A549 (cell line): ENCODE results near the gene SERPINE1. TPM values are rescaled to one million over a fixed set of nuclear protein-coding genes. Genes with fewer than 3 reads are reported as not detected.

ENCODE experiments used
- ATAC-seq, 2 experiments: fragments of 200-7000 bp in 1 of 2; fragments of >200 bp in 1 of 2; cut with Nextera tagmentation in 1 of 2; cut with Tn5 transposase in 1 of 2; 3 replicates each; pipeline versions ENCODE4 v1.8.0 to v1.9.1; 2018 to 2020; ENCODE audit warnings: mild to moderate bottlenecking in 1 of 2, moderate library complexity in 1 of 2
- CTCF ChIA-PET: fragments of 300-600 bp; sonication (Branson Sonifier 250); formaldehyde crosslinking; extraction: SDS; loops from one replicate; lab custom pipeline; 2021; ENCODE audit warnings: antibody characterized with exemption, inconsistent platforms; lab: Yijun Ruan, JAX
- POLR2A ChIA-PET: fragments of 350-600 bp; formaldehyde crosslinking; extraction: SDS; loops from one replicate; lab custom pipeline; 2021; ENCODE audit warnings: antibody characterized with exemption, inconsistent platforms; lab: Yijun Ruan, JAX
- DNase-seq, 2 experiments: peaks; one replicate each; pipeline versions ENCODE4 v3.0.0 to v3.0.0-alpha.2; 2011 to 2016; ENCODE audit warnings: low read depth in 1 of 2, low spot score in 1 of 2
- FAIRE-seq: peaks from 2 replicates; lab custom pipeline; 2011; peaks lifted over from hg19 to GRCh38; lab: Jason Lieb, UNC
- H3K27ac ChIP-seq, 2 experiments: fragments of >200 bp; sonication (Bioruptor Twin); formaldehyde crosslinking; 3 replicates each; pipeline ENCODE4 v1.5.1; 2016 to 2017
- H3K4me1 ChIP-seq: fragments of >200 bp; sonication (Bioruptor Twin); formaldehyde crosslinking; 3 replicates; pipeline ENCODE4 v1.6.1; 2016
- H3K4me2 ChIP-seq: fragments of >200 bp; sonication (Bioruptor Twin); formaldehyde crosslinking; 3 replicates; pipeline ENCODE4 v1.6.1; 2016
- H3K4me3 ChIP-seq: fragments of >200 bp; sonication (Bioruptor Twin); formaldehyde crosslinking; 3 replicates; pipeline ENCODE4 v1.5.1; 2016
- H3K9me3 ChIP-seq: fragments of >200 bp; sonication (Bioruptor Twin); formaldehyde crosslinking; 3 replicates; pipeline ENCODE4 v1.6.1; 2016
- ATOH8 ChIP-seq: fragments of 250-450 bp; sonication (Bioruptor Pico); IDR thresholded peaks from 2 replicates; pipeline ENCODE4 v1.5.0; 2020; ENCODE audit warnings: low read depth, mild to moderate bottlenecking, moderate library complexity
- BHLHE40 ChIP-seq: IDR thresholded peaks from 2 replicates; pipeline ENCODE4 v1.6.1; 2012; ENCODE audit warnings: low read depth, low read length, inconsistent platforms
- CBX2 ChIP-seq: fragments of 200-600 bp; sonication (generic); IDR thresholded peaks from 2 replicates; pipeline ENCODE4 v1.6.1; 2016; ENCODE audit warnings: low read depth, mild to moderate bottlenecking, borderline replicate concordance
- CBX8 ChIP-seq: fragments of 200-600 bp; sonication (generic); IDR thresholded peaks from 2 replicates; pipeline ENCODE4 v1.6.1; 2016
- CEBPB ChIP-seq, 2 experiments: fragments of >200 bp in 1 of 2; sonication (Bioruptor Twin) in 1 of 2; formaldehyde crosslinking in 1 of 2; IDR thresholded peaks; 2 replicates each; pipeline ENCODE4 v1.6.1; 2012 to 2016
- CHD4 ChIP-seq: fragments of 200-600 bp; sonication (generic); IDR thresholded peaks from 2 replicates; pipeline ENCODE4 v1.6.1; 2016; ENCODE audit warnings: antibody characterized with exemption, mild to moderate bottlenecking, borderline replicate concordance
- ELK1 ChIP-seq: fragments of 150-350 bp; IDR thresholded peaks from 2 replicates; pipeline ENCODE4 v1.6.1; 2014; ENCODE audit warnings: low read depth, mild to moderate bottlenecking, low read length
- EP300 ChIP-seq, 2 experiments: fragments of >200 bp; sonication (Bioruptor Twin); formaldehyde crosslinking; IDR thresholded peaks; 2 replicates in 1 of 2; 3 replicates in 1 of 2; pipeline ENCODE4 v1.6.1; 2016 to 2017
- ESRRA ChIP-seq: fragments of 150-350 bp; IDR thresholded peaks from 2 replicates; pipeline ENCODE4 v1.6.1; 2014; ENCODE audit warnings: mild to moderate bottlenecking, low read length, borderline replicate concordance
- FOXS1 ChIP-seq: fragments of 250-450 bp; sonication (Bioruptor Pico); IDR thresholded peaks from 2 replicates; pipeline ENCODE4 v1.5.0; 2020; ENCODE audit warnings: mild to moderate bottlenecking, moderate library complexity
- GATA3 ChIP-seq: IDR thresholded peaks from 2 replicates; pipeline ENCODE4 v1.6.1; 2012; ENCODE audit warnings: borderline replicate concordance
- HES2 ChIP-seq: fragments of >200 bp; sonication (Bioruptor Twin); formaldehyde crosslinking; IDR thresholded peaks from 2 replicates; pipeline ENCODE4 v1.6.1; 2016
- HEYL ChIP-seq: fragments of 250-450 bp; sonication (Bioruptor Pico); IDR thresholded peaks from 2 replicates; pipeline ENCODE4 v1.8.0; 2021; ENCODE audit warnings: mild to moderate bottlenecking, moderate library complexity
- HOXB5 ChIP-seq: fragments of 250-450 bp; sonication (Bioruptor Pico); IDR thresholded peaks from 2 replicates; pipeline ENCODE4 v1.5.0; 2020; ENCODE audit warnings: mild to moderate bottlenecking, moderate library complexity
- JUN ChIP-seq, 2 experiments: fragments of >200 bp; sonication (Bioruptor Twin); formaldehyde crosslinking; IDR thresholded peaks; 2 replicates in 1 of 2; 3 replicates in 1 of 2; pipeline ENCODE4 v1.6.1; 2016 to 2017
- JUNB ChIP-seq: fragments of >200 bp; sonication (Bioruptor Twin); formaldehyde crosslinking; IDR thresholded peaks from 2 replicates; pipeline ENCODE4 v1.6.1; 2016
- MAFK ChIP-seq: fragments of 450-650 bp; IDR thresholded peaks from 2 replicates; pipeline ENCODE4 v1.6.1; 2014; ENCODE audit not compliant: partially characterized antibody
- MAX ChIP-seq: IDR thresholded peaks from 2 replicates; pipeline ENCODE4 v1.6.1; 2012
- MAZ ChIP-seq: fragments of 150-350 bp; IDR thresholded peaks from 2 replicates; pipeline ENCODE4 v1.6.1; 2014; ENCODE audit warnings: antibody characterized with exemption, low read depth, low read length, borderline replicate concordance
- NR3C1 ChIP-seq: fragments of >200 bp; sonication (Bioruptor Twin); formaldehyde crosslinking; IDR thresholded peaks from 3 replicates; pipeline ENCODE4 v1.6.1; 2017
- PHF8 ChIP-seq: fragments of 200-600 bp; sonication (generic); IDR thresholded peaks from 2 replicates; pipeline ENCODE4 v1.6.1; 2016; ENCODE audit warnings: low read depth, mild to moderate bottlenecking, antibody characterized with exemption, moderate library complexity, borderline replicate concordance
- POLR2AphosphoS2 ChIP-seq: conservative IDR thresholded peaks from 2 replicates; pipeline ENCODE4 v1.6.1; 2012; ENCODE audit warnings: low read length, improper control_type of control experiment, inconsistent platforms
- RAD21 ChIP-seq, 2 experiments: fragments of >200 bp in 1 of 2; sonication (Bioruptor Twin) in 1 of 2; formaldehyde crosslinking in 1 of 2; IDR thresholded peaks in 1 of 2; conservative IDR thresholded peaks in 1 of 2; 2 replicates in 1 of 2; 3 replicates in 1 of 2; pipeline ENCODE4 v1.6.1; 2012 to 2018; ENCODE audit warnings: inconsistent platforms in 1 of 2
- RARB ChIP-seq: fragments of 250-450 bp; sonication (Bioruptor Pico); IDR thresholded peaks from 2 replicates; pipeline ENCODE4 v1.8.0; 2021; ENCODE audit warnings: mild to moderate bottlenecking, moderate library complexity
- RFX5 ChIP-seq: fragments of 450-650 bp; IDR thresholded peaks from 2 replicates; pipeline ENCODE4 v1.7.1; 2014; ENCODE audit warnings: antibody characterized with exemption, mild to moderate bottlenecking, moderate library complexity
- SREBF2 ChIP-seq: fragments of 450-650 bp; IDR thresholded peaks from 2 replicates; pipeline ENCODE4 v1.6.1; 2014; ENCODE audit warnings: mild to moderate bottlenecking, moderate library complexity
- TFCP2L1 ChIP-seq: fragments of 250-450 bp; sonication (Bioruptor Pico); IDR thresholded peaks from 2 replicates; pipeline ENCODE4 v1.5.0; 2021; ENCODE audit warnings: mild to moderate bottlenecking
- USF2 ChIP-seq: fragments of 450-650 bp; IDR thresholded peaks from 2 replicates; pipeline ENCODE4 v1.6.1; 2014; ENCODE audit warnings: antibody characterized with exemption
- ZC3H11A ChIP-seq: fragments of 450-650 bp; IDR thresholded peaks from 2 replicates; pipeline ENCODE4 v1.6.1; 2014; ENCODE audit warnings: antibody characterized with exemption, mild to moderate bottlenecking
- ZFP36 ChIP-seq: fragments of 450-650 bp; IDR thresholded peaks from 2 replicates; pipeline ENCODE4 v1.6.1; 2014; ENCODE audit warnings: borderline replicate concordance; ENCODE audit not compliant: partially characterized antibody
- ZNF302 ChIP-seq: fragments of 250-450 bp; sonication (Bioruptor Pico); IDR thresholded peaks from 2 replicates; pipeline ENCODE4 v1.9.0; 2021; ENCODE audit warnings: inconsistent platforms, mild to moderate bottlenecking, moderate library complexity
- WGBS: methylation state at CpG from one replicate; pipeline ENCODE4 v1.1.6; 2017; ENCODE audit errors: missing lambda C conversion rate; 5-methylcytosine and 5-hydroxymethylcytosine counted together
- polyA plus RNA-seq, 4 experiments: library from polyadenylated mRNA; depleted of rRNA in 3 of 4; stranded (reverse); fragments of >200 nt; fragmentation: RNase III in 1 of 4; extraction: RNeasy Plus Mini Kit Qiagen cat#74134 plus additional on column Dnase treatment in 1 of 4; gene quantifications; 2 replicates in 3 of 4; 3 replicates in 1 of 4; pipeline ENCODE4 v1.2.3, GENCODE V29; 2011 to 2017

SERPINE1 gene
- polyA plus RNA-seq, 2 of the 4 experiments (the other 2 are of a cell fraction): 286 to 355 TPM

DNA sequence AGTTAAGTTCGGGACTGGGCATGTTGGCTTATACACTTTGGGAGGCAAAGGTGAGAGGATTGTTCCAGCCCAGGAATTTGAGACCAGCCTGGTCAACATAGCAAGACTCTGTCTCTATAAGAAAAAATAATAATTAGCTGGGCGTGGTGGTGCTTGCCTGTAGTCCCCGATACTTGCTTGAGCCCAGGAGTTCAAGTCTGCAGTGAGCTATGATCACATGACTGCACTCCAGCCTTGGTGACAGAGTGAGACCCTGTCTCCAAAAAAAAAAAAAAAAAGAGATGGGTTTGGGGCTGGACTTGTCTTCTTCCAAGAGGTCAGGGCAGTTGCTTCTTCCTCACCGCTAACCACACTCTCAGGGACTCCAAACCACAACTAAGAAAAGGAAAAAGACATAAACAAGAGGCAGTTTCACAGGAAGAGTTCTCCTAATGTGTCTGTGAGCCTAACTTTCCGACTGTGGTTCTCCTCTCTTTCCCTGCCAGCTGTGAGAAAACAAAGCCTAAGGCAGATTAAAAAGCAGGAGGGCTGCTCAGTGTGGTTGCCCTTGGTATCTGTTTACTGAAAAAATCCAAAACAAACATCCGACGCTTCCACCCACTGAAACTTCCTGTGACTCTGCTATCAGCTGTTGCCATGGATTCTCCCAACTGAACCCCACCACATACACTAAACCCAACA is 2.4 kb upstream of the SERPINE1 start:
- 27% methylated on average over 7 of the region's 7 CpGs for WGBS
- H3K4me3 ChIP-seq: no peak overlapping the region
- H3K27ac ChIP-seq: peak overlapping the region; percentile 94 to 95
- H3K9me3 ChIP-seq: no peaks in the 10 kb centered on the region; the same call in 2 of the 3 replicates
- ChIA-PET POLR2A (interaction anchor here (0.6 to 0.7 kb wide), 3 partner anchors 16 to 243 kb away, joined by 3 to 5 read pairs (median 3); no protein-coding TSS in a partner anchor), CTCF (interaction anchor here (0.7 to 32.8 kb wide), 7 partner anchors 8 to 79 kb away, joined by 3 to 600 read pairs (median 5); no protein-coding TSS in a partner anchor)
- TF ChIP-seq ELK1 (no peak), RARB (CRISPR knock-in tag) (no peak), TFCP2L1 (CRISPR knock-in tag) (no peak), MAZ (no peak), CBX2 (no peak), ZNF302 (CRISPR knock-in tag) (no peak), CBX8 (no peak), ESRRA (no peak), JUN (IDR thresholded peaks at IDR 0.05) (0 out of 5 replicates have a peak, but pooled peaks of 1 of the 2 experiments have one; percentile 38), PHF8 (no peak), RFX5 (peak; percentile 81), SREBF2 (no peak), USF2 (peak; percentile 35; the same call in 1 of the 2 replicates), ZC3H11A (no peak), MAX (peak; percentile 66), HEYL (CRISPR knock-in tag) (no peak), GATA3 (peak; percentile 59; the same call in 1 of the 2 replicates)
- peaks cover 77% of the 10 kb centered on the region for H3K4me1 ChIP-seq
- H3K4me2 ChIP-seq: peak overlapping the region; percentile 94
- ATAC-seq (peak; percentile 8 to 12; a peak in 3 of 6 replicates), DNase-seq (peak; percentile 76 to 86), FAIRE-seq (no peak)

DNA sequence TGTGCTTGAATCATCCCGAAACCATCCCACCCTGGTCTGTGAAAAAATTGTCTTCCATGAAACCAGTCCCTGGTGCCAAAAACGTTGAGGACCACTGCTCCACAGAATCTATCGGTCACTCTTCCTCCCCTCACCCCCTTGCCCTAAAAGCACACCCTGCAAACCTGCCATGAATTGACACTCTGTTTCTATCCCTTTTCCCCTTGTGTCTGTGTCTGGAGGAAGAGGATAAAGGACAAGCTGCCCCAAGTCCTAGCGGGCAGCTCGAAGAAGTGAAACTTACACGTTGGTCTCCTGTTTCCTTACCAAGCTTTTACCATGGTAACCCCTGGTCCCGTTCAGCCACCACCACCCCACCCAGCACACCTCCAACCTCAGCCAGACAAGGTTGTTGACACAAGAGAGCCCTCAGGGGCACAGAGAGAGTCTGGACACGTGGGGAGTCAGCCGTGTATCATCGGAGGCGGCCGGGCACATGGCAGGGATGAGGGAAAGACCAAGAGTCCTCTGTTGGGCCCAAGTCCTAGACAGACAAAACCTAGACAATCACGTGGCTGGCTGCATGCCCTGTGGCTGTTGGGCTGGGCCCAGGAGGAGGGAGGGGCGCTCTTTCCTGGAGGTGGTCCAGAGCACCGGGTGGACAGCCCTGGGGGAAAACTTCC is 784 bp upstream of the SERPINE1 start:
- DNase-seq (peak; percentile 91 to 96), ATAC-seq (peak; percentile 64 to 69), FAIRE-seq (no peak)
- CTCF ChIA-PET: interaction anchor here (0.8 to 32.8 kb wide), 12 partner anchors 9 to 118 kb away, joined by 3 to 600 read pairs (median 6); no protein-coding TSS in a partner anchor
- peak overlapping the region; percentile 94 to 95 for H3K27ac ChIP-seq
- WGBS: 18% methylated on average over 14 of the region's 15 CpGs
- no peaks in the 10 kb centered on the region; the same call in 2 of the 3 replicates for H3K9me3 ChIP-seq
- peak overlapping the region; percentile 63; the same call in 2 of the 3 replicates for H3K4me3 ChIP-seq
- peaks cover 82% of the 10 kb centered on the region for H3K4me1 ChIP-seq
- H3K4me2 ChIP-seq: peak overlapping the region; percentile 94
- POLR2A ChIA-PET: interaction anchor here (0.6 to 3.5 kb wide), 20 partner anchors 8 to 251 kb away, joined by 3 to 51 read pairs (median 4); partner anchors contain the start of genes SRRT, TRIM56, UFSP1 and VGF
- TF ChIP-seq ZFP36: no peak
- peak; percentile 93 for TF ChIP-seq USF2
- TF ChIP-seq ESRRA: no peak
- no peak for TF ChIP-seq CHD4
- TF ChIP-seq BHLHE40: peak; percentile 61
- no peak for TF ChIP-seq CBX8
- TF ChIP-seq FOXS1 (CRISPR knock-in tag): peak; percentile 90
- peak; percentile 76 for TF ChIP-seq GATA3
- TF ChIP-seq POLR2AphosphoS2: no peak
- TF ChIP-seq NR3C1: no peak
- peak; percentile 93 for TF ChIP-seq HOXB5 (CRISPR knock-in tag)
- peak; percentile 64 to 70; a peak in 2 of 5 replicates for TF ChIP-seq EP300 (IDR thresholded peaks at IDR 0.05)
- TF ChIP-seq MAFK: no peak
- no peak for TF ChIP-seq PHF8
- TF ChIP-seq RAD21 (conservative IDR thresholded peaks at IDR 0.05 in 1 of 2, IDR thresholded peaks at IDR 0.05 in 1 of 2): peak in 1 of 2 experiments; percentile 28; a peak in 1 of 5 replicates
- no peak for TF ChIP-seq CEBPB (IDR thresholded peaks at IDR 0.05)
- no peak for TF ChIP-seq SREBF2
- TF ChIP-seq HES2: no peak
- TF ChIP-seq JUNB: 0 out of 2 replicates have a peak, but pooled peaks have one; percentile 63
- TF ChIP-seq ATOH8 (CRISPR knock-in tag): peak; percentile 89
